Lower leg skin (tissue), 4 donors: Measurements from ENCODE around the gene CTNND2. TPM values are rescaled to one million over a fixed set of nuclear protein-coding genes. Genes with fewer than 3 reads are reported as not detected.

Experiments
- DNase-seq, 2 donors: peaks; one replicate each; pipeline ENCODE4 v3.0.0-alpha.2; 2019; ENCODE audit warnings: low spot score in 2 of 2
- H3K4me3 ChIP-seq: fragments of 200-600 bp; sonication (generic); 2 replicates; pipeline ENCODE4 v1.5.1; 2017; ENCODE audit warnings: mild to moderate bottlenecking, low read depth; ENCODE audit not compliant: poor library complexity, severe bottlenecking
- POLR2A ChIP-seq, 2 donors: fragments of 450-650 bp; IDR thresholded peaks; one replicate each; pipeline ENCODE4 v1.6.1; 2016 to 2017; ENCODE audit warnings: antibody characterized with exemption in 2 of 2, mild to moderate bottlenecking in 1 of 2, moderate library complexity in 1 of 2
- WGBS, 2 donors: methylation state at CpG; one replicate each; pipeline ENCODE4 v1.1.5; 2018; 5-methylcytosine and 5-hydroxymethylcytosine counted together
- intact Hi-C: fragments of 100-400 bp; cut with DNase I; formaldehyde crosslinking; loops from one replicate; pipeline ENCODE4 v1.15.0; 2023; ENCODE audit warnings: low total_unique reads
- total RNA-seq, 4 donors: library from RNA; depleted of rRNA; stranded (reverse); fragments of >200 nt; gene quantifications; one replicate each; pipeline ENCODE4 v1.1.0, GENCODE V29; 2016
- TF ChIP-seq, protein P1 (sequence below), 3 donors: fragments of 450-650 bp; IDR thresholded peaks; one replicate each; pipeline ENCODE4 v1.5.1; 2016; ENCODE audit warnings: antibody characterized with exemption in 3 of 3, mild to moderate bottlenecking in 3 of 3, moderate library complexity in 2 of 3

The CTNND2 gene
- total RNA-seq, 4 donors from 2014 or later, result 0.21 to 2.9 (median 0.55) TPM

- TF ChIP-seq, protein P1, sequence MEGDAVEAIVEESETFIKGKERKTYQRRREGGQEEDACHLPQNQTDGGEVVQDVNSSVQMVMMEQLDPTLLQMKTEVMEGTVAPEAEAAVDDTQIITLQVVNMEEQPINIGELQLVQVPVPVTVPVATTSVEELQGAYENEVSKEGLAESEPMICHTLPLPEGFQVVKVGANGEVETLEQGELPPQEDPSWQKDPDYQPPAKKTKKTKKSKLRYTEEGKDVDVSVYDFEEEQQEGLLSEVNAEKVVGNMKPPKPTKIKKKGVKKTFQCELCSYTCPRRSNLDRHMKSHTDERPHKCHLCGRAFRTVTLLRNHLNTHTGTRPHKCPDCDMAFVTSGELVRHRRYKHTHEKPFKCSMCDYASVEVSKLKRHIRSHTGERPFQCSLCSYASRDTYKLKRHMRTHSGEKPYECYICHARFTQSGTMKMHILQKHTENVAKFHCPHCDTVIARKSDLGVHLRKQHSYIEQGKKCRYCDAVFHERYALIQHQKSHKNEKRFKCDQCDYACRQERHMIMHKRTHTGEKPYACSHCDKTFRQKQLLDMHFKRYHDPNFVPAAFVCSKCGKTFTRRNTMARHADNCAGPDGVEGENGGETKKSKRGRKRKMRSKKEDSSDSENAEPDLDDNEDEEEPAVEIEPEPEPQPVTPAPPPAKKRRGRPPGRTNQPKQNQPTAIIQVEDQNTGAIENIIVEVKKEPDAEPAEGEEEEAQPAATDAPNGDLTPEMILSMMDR (IDR thresholded peaks at IDR 0.05), result no peak
- no peak for TF ChIP-seq POLR2A (IDR thresholded peaks at IDR 0.05)
- DNase-seq, result no peak
- no peak overlapping the region for H3K4me3 ChIP-seq
- 82 to 83% methylated on average over 4 of the region's 4 CpGs for WGBS, 2 donors
- intact Hi-C loops, result no loop called here
Observed at GRCh38 chr5:11555171-11555570, 349.1 kb downstream of the CTNND2 start.

- intact Hi-C loops, result no loop called here
- H3K4me3 ChIP-seq, result no peak overlapping the region
- TF ChIP-seq POLR2A (IDR thresholded peaks at IDR 0.05), result no peak
- TF ChIP-seq, protein P1 (IDR thresholded peaks at IDR 0.05), result no peak
- DNase-seq, result no peak
- 60 to 64% methylated on average over 5 of the region's 5 CpGs for WGBS, 2 donors
Observed at GRCh38 chr5:11547730-11548129, 356.5 kb downstream of the CTNND2 start.

GRCh38 chr5:11547140-11547539 lies 357.1 kb downstream of the CTNND2 start:
- TF ChIP-seq, protein P1 (IDR thresholded peaks at IDR 0.05), result no peak
- TF ChIP-seq POLR2A (IDR thresholded peaks at IDR 0.05), result no peak
- intact Hi-C loops, result no loop called here
- DNase-seq, result no peak
- no peak overlapping the region for H3K4me3 ChIP-seq
- WGBS, 2 donors, result 96 to 99% methylated on average over 5 of the region's 5 CpGs

- WGBS, 2 donors, result 90 to 91% methylated on average over 5 of the region's 5 CpGs
- intact Hi-C loops, result no loop called here
- TF ChIP-seq POLR2A (IDR thresholded peaks at IDR 0.05), result no peak
- TF ChIP-seq, protein P1 (IDR thresholded peaks at IDR 0.05), result no peak
- DNase-seq, result no peak
- H3K4me3 ChIP-seq, result no peak overlapping the region
Observed at GRCh38 chr5:11540112-11540511, 364.1 kb downstream of the CTNND2 start.

- intact Hi-C loops, result no loop called here
- TF ChIP-seq POLR2A (IDR thresholded peaks at IDR 0.05), result no peak
- TF ChIP-seq, protein P1 (IDR thresholded peaks at IDR 0.05), result no peak
- no peak overlapping the region for H3K4me3 ChIP-seq
- WGBS, 2 donors, result 59 to 75% methylated on average over 4 of the region's 4 CpGs
- DNase-seq, result no peak
Observed at GRCh38 chr5:11531811-11532555, 372.3 kb downstream of the CTNND2 start.

DNA sequence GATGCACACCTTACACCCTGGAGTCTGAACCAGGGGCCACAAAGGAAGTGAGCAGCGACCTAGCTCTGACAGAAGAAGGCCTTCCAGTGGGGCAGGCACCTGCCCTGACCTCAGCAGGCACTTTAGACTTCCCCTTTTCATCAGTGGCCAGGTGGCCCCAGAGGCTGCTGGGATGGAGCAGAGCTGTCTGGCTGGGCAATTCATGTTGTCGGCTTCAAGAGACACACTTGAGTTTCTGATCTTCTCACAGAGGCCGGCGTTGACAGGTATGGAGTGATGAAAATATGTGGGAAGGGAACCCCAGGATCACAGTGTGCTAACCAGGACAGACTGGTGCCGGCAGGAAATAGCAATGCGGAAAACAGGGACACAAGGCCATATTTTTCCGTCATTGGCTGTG lies 375.5 kb downstream of the CTNND2 start:
- intact Hi-C loops, result no loop called here
- H3K4me3 ChIP-seq, result no peak overlapping the region
- WGBS, 2 donors, result 86 to 87% methylated on average over 7 of the region's 7 CpGs
- no peak for DNase-seq
- TF ChIP-seq, protein P1 (IDR thresholded peaks at IDR 0.05), result no peak
- TF ChIP-seq POLR2A (IDR thresholded peaks at IDR 0.05), result no peak
